Neuronal stem cell (in vitro differentiated cells): Measurements from ENCODE around the gene PAK6.

Experiments used
- DNase-seq: peaks from one replicate; pipeline ENCODE4 v3.0.0-alpha.2; 2013; ENCODE audit warnings: low spot score
- H2AFZ ChIP-seq: one replicate; pipeline ENCODE4 v1.6.1; 2013; ENCODE audit warnings: mild to moderate bottlenecking, low read length, inconsistent platforms
- H2AK5ac ChIP-seq: 2 replicates; pipeline ENCODE4 v1.6.1; 2013; ENCODE audit warnings: low read depth, mild to moderate bottlenecking, inconsistent platforms, low read length, moderate library complexity, mixed read lengths
- H2BK120ac ChIP-seq: 2 replicates; pipeline ENCODE4 v1.6.1; 2013; ENCODE audit warnings: low read depth, mild to moderate bottlenecking, inconsistent platforms, low read length, moderate library complexity, mixed read lengths
- H2BK12ac ChIP-seq: one replicate; pipeline ENCODE4 v1.6.1; 2013; ENCODE audit warnings: low read length, inconsistent platforms
- H2BK15ac ChIP-seq: 2 replicates; pipeline ENCODE4 v1.6.1; 2013; ENCODE audit warnings: mild to moderate bottlenecking, low read length, inconsistent platforms, mixed read lengths
- H2BK5ac ChIP-seq: one replicate; pipeline ENCODE4 v1.6.1; 2013; ENCODE audit warnings: inconsistent platforms, mild to moderate bottlenecking, low read length, moderate library complexity
- H3K14ac ChIP-seq: one replicate; pipeline ENCODE4 v1.6.1; 2013; ENCODE audit warnings: low read length, inconsistent platforms
- H3K18ac ChIP-seq: 2 replicates; pipeline ENCODE4 v1.6.1; 2013; ENCODE audit warnings: low read length, inconsistent platforms
- H3K23ac ChIP-seq: 2 replicates; pipeline ENCODE4 v1.6.1; 2013; ENCODE audit warnings: low read depth, mild to moderate bottlenecking, mixed read lengths, low read length, inconsistent platforms; ENCODE audit not compliant: poor library complexity
- H3K27ac ChIP-seq: replicated peaks from 3 replicates; pipeline ENCODE4 v1.5.1; 2013; ENCODE audit warnings: low read length, inconsistent platforms
- H3K27me3 ChIP-seq, 3 experiments: 2 replicates each; pipeline ENCODE4 v1.6.1; 2013; ENCODE audit warnings: low read length in 3 of 3, mild to moderate bottlenecking in 2 of 3, inconsistent platforms in 1 of 3, low read depth in 1 of 3, mixed read lengths in 1 of 3, moderate library complexity in 1 of 3; ENCODE audit not compliant: control insufficient read depth in 3 of 3, insufficient read depth in 3 of 3
- H3K36me3 ChIP-seq, 2 donors: replicated peaks in 1 of 2; 2 replicates each; pipeline ENCODE4 v1.6.1; 2013; ENCODE audit warnings: low read length in 2 of 2; ENCODE audit not compliant: control insufficient read depth in 2 of 2, insufficient read depth in 2 of 2
- H3K4ac ChIP-seq: 2 replicates; pipeline ENCODE4 v1.6.1; 2013; ENCODE audit warnings: inconsistent platforms, mild to moderate bottlenecking, low read length, moderate library complexity
- H3K4me1 ChIP-seq, 2 donors: 1 replicate in 1 of 2; 2 replicates in 1 of 2; pipeline ENCODE4 v1.6.1; 2013; ENCODE audit warnings: low read length in 2 of 2, low read depth in 1 of 2; ENCODE audit not compliant: control insufficient read depth in 2 of 2, insufficient read depth in 1 of 2
- H3K4me2 ChIP-seq: one replicate; pipeline ENCODE4 v1.6.1; 2013; ENCODE audit warnings: mild to moderate bottlenecking, low read length, inconsistent platforms; ENCODE audit not compliant: insufficient read depth, poor library complexity, severe bottlenecking
- H3K4me3 ChIP-seq, 2 donors: 2 replicates each; pipeline ENCODE4 v1.5.1; 2013; ENCODE audit warnings: low read length in 2 of 2, mild to moderate bottlenecking in 2 of 2, inconsistent platforms in 1 of 2, moderate library complexity in 1 of 2
- H3K79me1 ChIP-seq: one replicate; pipeline ENCODE4 v1.6.1; 2013; ENCODE audit warnings: low read depth, mild to moderate bottlenecking, inconsistent platforms, low read length, moderate library complexity
- H3K9ac ChIP-seq: one replicate; pipeline ENCODE4 v1.6.1; 2013; ENCODE audit warnings: mild to moderate bottlenecking, low read depth, low read length, inconsistent platforms; ENCODE audit not compliant: poor library complexity
- H3K9me3 ChIP-seq, 2 donors: replicated peaks in 1 of 2; 2 replicates each; pipeline versions ENCODE3 to v1.6.1; 2013; ENCODE audit warnings: low read length in 2 of 2, mild to moderate bottlenecking in 2 of 2, inconsistent platforms in 1 of 2, low read depth in 1 of 2, mixed read lengths in 1 of 2, moderate library complexity in 1 of 2; ENCODE audit not compliant: control insufficient read depth in 2 of 2, insufficient read depth in 1 of 2
- H4K8ac ChIP-seq: one replicate; pipeline ENCODE4 v1.6.1; 2013; ENCODE audit warnings: low read depth, mild to moderate bottlenecking, inconsistent platforms, low read length, moderate library complexity
- H4K91ac ChIP-seq: one replicate; pipeline ENCODE4 v1.6.1; 2013; ENCODE audit warnings: low read length, low read depth, mild to moderate bottlenecking, inconsistent platforms; ENCODE audit not compliant: poor library complexity
- WGBS, 2 donors: extraction: QIAGEN DNeasy Blood & Tissue Kit; methylation state at CpG; one replicate each; pipeline ENCODE4 v1.1.7; 2013; ENCODE audit warnings: missing lambda C conversion rate in 2 of 2, mixed read lengths in 1 of 2; ENCODE audit not compliant: insufficient read length in 2 of 2, insufficient replicate concordance in 1 of 2; ENCODE audit errors: extremely low coverage in 2 of 2; 5-methylcytosine and 5-hydroxymethylcytosine counted together

The PAK6 gene

DNA sequence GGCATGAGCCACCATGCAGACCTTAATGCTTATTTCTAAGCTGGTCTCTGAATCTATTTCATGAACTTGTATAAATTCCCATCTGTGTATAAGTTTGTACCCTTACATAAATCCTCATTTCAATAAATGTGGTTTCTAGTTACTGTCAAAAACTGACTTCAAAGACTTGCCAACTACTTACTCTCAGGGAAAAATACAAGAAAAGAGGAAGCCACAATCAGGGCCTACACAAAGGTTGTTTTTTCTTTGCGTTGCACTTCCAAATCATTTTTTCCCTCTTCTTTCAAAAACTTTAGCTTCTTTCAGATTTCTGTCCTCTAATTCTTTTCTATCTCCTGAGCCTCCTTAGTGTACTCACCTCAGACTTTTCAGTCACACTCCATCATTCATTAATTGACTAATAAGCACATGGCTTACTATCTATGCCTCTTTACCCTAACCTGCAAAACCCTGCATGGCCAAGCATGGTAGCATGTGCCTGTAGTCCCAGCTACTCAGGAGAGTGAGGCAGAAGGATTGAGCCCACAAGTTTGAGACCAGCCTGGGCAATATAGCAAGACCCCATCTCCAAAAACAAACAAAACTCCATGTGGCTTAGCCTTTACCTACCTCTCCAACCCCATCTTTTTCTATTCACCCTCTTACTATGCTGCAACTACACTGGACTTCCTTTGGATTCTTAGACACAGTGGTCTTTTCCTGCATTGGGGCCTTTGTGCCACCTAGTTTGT lies 40.3 kb upstream of the PAK6 start:
- Histone ChIP-seq H3K9ac (no peak overlapping the region), H3K18ac (no peak overlapping the region), H3K23ac (no peak overlapping the region), H3K79me1 (no peaks in the 10 kb centered on the region), H4K91ac (no peak overlapping the region), H3K4me3 (no peak overlapping the region), H2BK120ac (no peak overlapping the region), H3K9me3 (no peaks in the 10 kb centered on the region), H2AFZ (no peak overlapping the region), H2BK5ac (no peak overlapping the region), H3K36me3 (peaks cover 21 to 96% of the 10 kb centered on the region in 2 donors), H4K8ac (no peak overlapping the region), H3K27ac (no peak overlapping the region), H3K27me3 (no peaks in the 10 kb centered on the region), H3K4me2 (no peak overlapping the region), H3K4me1 (no peaks in the 10 kb centered on the region), H2AK5ac (no peak overlapping the region), H3K14ac (no peak overlapping the region), H2BK12ac (no peak overlapping the region), H2BK15ac (no peak overlapping the region), H3K4ac (no peak overlapping the region)
- DNase-seq, result no peak
- WGBS, 2 donors, result no CpG with 5 or more reads among the region's 1 CpG

- H3K36me3 ChIP-seq, result peaks cover 23 to 97% of the 10 kb centered on the region in 2 donors
- H3K14ac ChIP-seq, result no peak overlapping the region
- no peak overlapping the region for H2AK5ac ChIP-seq
- H3K23ac ChIP-seq, result no peak overlapping the region
- no peak overlapping the region for H3K4me3 ChIP-seq
- H3K9ac ChIP-seq, result no peak overlapping the region
- H4K8ac ChIP-seq, result no peak overlapping the region
- no CpG with 5 or more reads among the region's 1 CpG for WGBS, 2 donors
- H3K4me2 ChIP-seq, result no peak overlapping the region
- H2AFZ ChIP-seq, result no peak overlapping the region
- no peak overlapping the region for H2BK12ac ChIP-seq
- no peak overlapping the region for H3K4ac ChIP-seq
- H2BK5ac ChIP-seq, result no peak overlapping the region
- no peak overlapping the region for H2BK120ac ChIP-seq
- no peak for DNase-seq
- H3K9me3 ChIP-seq, result no peaks in the 10 kb centered on the region
- H4K91ac ChIP-seq, result no peak overlapping the region
- H2BK15ac ChIP-seq, result no peak overlapping the region
- no peaks in the 10 kb centered on the region for H3K4me1 ChIP-seq
- H3K18ac ChIP-seq, result no peak overlapping the region
- no peak overlapping the region for H3K27ac ChIP-seq
- H3K79me1 ChIP-seq, result peaks cover 2% of the 10 kb centered on the region
- H3K27me3 ChIP-seq, result no peaks in the 10 kb centered on the region
Measured at GRCh38 chr15:40204100-40204499, 34.8 kb upstream of the PAK6 start.

GRCh38 chr15:40217166-40217824 lies 21.6 kb upstream of the PAK6 start:
- peaks cover 14 to 98% of the 10 kb centered on the region in 2 donors for H3K36me3 ChIP-seq
- peak; percentile 65 for DNase-seq

DNA sequence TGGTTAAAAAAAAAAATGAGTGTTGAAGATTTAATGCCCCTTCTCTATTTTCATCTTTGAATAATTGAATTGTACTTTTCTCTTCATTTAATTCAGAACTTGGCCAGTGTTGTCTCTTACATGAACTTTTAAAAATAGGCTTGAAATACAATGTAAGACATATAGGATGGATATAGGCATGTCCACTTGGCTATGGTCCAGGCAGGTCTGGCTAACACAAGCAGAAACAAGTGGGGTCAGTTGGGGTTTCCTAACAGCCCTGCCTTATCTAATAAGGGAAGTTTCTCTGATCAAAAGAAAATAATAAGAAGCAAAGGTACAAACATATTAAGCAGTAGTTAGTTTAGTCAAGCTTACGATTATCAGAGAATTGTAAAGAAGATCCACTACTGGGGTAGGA lies 19.1 kb upstream of the PAK6 start:
- Histone ChIP-seq H3K79me1 (no peaks in the 10 kb centered on the region), H3K27me3 (no peaks in the 10 kb centered on the region), H3K9me3 (peaks cover 0 to 2% of the 10 kb centered on the region in 2 donors), H2BK120ac (no peak overlapping the region), H4K8ac (no peak overlapping the region), H3K4me3 (no peak overlapping the region), H3K18ac (no peak overlapping the region), H2AFZ (no peak overlapping the region), H3K36me3 (peaks cover 11 to 99% of the 10 kb centered on the region in 2 donors), H3K14ac (no peak overlapping the region), H2BK15ac (no peak overlapping the region), H3K23ac (no peak overlapping the region), H3K4me1 (no peaks in the 10 kb centered on the region), H4K91ac (no peak overlapping the region), H3K27ac (no peak overlapping the region), H3K9ac (no peak overlapping the region), H3K4ac (no peak overlapping the region), H2AK5ac (no peak overlapping the region), H2BK5ac (no peak overlapping the region), H3K4me2 (no peak overlapping the region), H2BK12ac (no peak overlapping the region)
- no CpG with 5 or more reads among the region's 1 CpG for WGBS, 2 donors
- no peak for DNase-seq

More at GRCh38 chr15:40217166-40217824, 21.6 kb upstream of the PAK6 start:
- Histone ChIP-seq H3K4ac (no peak overlapping the region), H2BK12ac (no peak overlapping the region), H4K91ac (no peak overlapping the region), H2BK120ac (no peak overlapping the region), H2AK5ac (no peak overlapping the region), H3K27me3 (no peaks in the 10 kb centered on the region), H3K23ac (no peak overlapping the region), H3K9me3 (peaks cover 0 to 2% of the 10 kb centered on the region in 2 donors), H3K4me3 (no peak overlapping the region), H2BK5ac (no peak overlapping the region), H3K4me2 (no peak overlapping the region), H3K27ac (no peak overlapping the region), H3K79me1 (no peaks in the 10 kb centered on the region), H3K18ac (no peak overlapping the region), H4K8ac (no peak overlapping the region), H2BK15ac (no peak overlapping the region), H3K14ac (no peak overlapping the region), H3K9ac (no peak overlapping the region), H2AFZ (no peak overlapping the region), H3K4me1 (no peaks in the 10 kb centered on the region)
- WGBS, 2 donors, result no CpG with 5 or more reads among the region's 6 CpGs
